Globus pallidus (tissue), 1 donor: ENCODE results near the gene HIGD2A.
"Not testable (repeated sequence)": the region's sequence is repeated elsewhere in the genome, so short reads cannot be mapped to it uniquely, and the experiment has no call there.

Experiments used
- DNase-seq: peaks from one replicate; pipeline ENCODE4 v3.0.0-alpha.2; 2015; ENCODE audit warnings: low spot score

The HIGD2A gene

GRCh38 chr5:176394881-176395675 lies 6.5 kb downstream of the HIGD2A start:
- no peak for DNase-seq

- no peak for DNase-seq
Observed at GRCh38 chr5:176396330-176396729, 7.8 kb downstream of the HIGD2A start.

DNA sequence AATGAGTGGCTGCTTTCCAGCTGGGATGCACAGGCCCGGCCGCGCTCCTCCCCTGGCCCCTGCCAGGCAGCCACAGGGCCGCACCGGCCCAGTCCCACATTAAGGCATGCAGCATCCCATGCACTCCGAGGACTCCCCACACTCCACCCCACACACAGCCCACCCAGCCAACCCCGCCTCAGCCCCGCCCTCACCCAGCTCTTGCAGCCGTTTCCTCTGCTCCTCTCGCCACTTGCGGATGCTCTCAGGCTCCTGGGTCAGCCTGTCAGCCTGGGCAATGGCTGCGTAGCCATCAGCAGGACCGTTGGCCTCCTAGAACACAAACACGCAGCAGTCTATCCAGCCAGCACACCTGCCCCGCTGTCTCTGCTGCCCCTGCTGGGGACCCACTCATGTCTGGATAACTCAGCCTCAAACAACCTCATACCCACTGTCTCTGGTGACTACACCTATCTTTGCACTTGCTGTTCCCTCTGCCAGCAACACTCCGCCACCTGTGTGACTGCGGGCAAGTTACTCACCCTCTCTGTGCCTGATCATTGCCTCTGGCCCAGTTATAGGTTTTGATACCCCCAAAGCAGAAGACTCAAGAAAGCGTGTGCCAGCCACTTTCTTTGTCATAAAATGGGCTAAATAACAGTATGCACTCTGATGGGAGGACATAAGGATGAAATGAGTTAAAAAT lies 9.3 kb downstream of the HIGD2A start:
- no peak for DNase-seq

DNA sequence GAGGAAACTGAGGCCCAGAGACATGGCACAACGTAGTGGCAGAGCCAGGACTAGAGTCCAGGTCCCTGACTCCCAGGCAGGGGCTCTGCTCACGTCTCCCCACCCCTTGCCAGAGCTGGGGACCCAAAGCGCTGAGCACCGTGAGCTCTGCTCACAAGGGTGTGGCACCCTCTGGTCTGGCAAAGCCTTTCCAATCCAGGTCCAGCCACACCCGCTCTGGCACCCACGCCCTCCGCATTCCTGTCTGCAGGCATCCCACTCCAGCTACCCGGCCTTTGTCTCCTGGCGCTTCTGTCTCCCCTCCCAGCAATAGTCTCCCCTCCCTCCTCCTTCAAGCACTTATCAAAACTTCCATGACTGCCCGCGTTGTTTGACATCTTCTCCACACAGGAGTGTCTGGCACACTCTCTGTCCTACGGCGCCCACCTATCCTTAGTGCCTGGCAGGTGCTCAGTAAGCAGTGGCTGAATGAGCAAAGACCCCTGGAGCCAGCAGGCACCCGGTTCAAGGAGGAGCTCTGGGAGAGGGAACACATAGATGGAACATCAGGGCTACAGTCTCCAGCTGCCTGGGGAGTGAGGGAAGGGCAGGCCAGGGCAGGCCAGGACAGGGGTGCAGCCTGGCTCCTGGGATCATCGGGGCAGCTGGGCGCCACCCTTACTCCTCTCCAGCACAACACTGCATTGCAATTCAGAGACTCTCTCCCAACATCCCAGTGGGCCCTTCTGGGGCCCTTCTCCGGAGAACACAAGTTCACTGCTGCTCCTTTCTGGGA lies 12.0 kb downstream of the HIGD2A start:
- DNase-seq, result no peak

DNA sequence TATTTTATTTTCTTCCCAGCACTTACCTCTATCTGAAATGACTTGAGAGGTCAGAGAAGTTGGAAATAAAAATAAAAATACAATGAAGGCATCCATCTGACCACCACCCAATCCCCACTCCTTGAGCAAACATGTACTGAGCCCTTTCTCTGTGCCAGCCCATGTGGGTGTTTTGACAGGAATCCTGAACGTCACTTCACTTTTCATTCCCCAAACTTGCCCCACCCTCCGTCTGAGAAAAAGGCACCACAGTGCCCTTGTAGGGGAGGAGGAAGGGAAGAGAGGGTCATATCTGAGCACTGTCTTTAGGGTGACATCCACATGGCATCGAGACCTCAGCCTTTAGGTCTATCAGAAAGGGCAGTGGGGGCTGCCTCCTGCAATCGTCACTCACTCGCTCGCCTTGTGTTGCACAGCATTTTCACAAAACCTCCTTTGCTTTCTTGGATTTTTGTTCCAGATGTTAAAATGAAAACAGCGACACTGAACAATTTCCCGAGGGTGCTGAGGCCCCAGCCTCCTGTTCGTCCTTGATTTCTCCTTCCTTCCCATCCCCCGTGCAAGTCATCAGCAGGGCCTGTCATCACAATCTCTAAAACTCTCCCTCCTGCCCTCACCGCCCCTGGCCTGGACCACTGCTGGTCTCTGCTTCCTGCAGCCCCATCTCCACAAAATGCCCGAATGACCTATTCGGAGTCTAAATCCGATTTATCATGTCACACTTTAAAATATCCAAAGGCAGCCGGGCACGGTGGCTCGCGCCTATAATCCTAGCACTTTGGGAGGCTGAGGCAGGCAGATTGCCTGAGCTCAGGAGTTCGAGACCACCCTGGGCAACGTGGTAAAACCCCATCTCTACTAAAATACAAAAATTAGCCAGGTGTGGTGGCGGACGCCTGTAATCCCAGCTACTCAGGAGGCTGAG lies 13.0 kb downstream of the HIGD2A start:
- no peak for DNase-seq

GRCh38 chr5:176405656-176406435 lies 17.3 kb downstream of the HIGD2A start:
- no peak for DNase-seq

DNA sequence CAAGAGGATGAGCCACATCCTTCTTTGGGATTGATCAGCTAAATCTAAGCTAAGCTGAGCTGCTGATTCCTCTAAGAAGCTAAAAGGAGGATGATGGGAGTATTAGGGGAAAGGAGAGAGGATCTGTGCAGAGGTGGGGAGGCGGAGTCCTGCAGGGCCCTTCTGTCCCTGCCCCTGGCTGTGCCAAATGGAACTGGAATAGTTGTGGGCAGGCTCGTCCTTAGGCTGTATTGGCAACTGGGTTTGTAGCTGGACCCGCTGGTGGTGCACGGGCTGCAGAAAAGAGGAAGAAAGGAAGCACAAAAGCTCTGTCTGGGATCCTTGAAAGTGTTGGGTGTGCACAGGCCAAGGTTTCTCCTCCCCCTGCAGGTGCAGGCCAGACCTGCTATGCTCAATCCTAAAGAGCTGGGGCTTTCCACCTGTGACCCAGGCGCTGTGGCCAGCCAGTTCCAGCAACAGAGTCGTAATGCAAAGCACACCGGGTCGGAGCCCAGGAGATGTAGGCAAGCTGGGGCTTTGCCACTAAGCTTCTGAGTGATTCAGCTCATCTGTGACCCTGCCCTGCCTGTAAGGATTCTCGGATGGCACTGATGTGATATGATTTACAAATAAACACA lies 18.0 kb downstream of the HIGD2A start:
- DNase-seq, result no peak

DNA sequence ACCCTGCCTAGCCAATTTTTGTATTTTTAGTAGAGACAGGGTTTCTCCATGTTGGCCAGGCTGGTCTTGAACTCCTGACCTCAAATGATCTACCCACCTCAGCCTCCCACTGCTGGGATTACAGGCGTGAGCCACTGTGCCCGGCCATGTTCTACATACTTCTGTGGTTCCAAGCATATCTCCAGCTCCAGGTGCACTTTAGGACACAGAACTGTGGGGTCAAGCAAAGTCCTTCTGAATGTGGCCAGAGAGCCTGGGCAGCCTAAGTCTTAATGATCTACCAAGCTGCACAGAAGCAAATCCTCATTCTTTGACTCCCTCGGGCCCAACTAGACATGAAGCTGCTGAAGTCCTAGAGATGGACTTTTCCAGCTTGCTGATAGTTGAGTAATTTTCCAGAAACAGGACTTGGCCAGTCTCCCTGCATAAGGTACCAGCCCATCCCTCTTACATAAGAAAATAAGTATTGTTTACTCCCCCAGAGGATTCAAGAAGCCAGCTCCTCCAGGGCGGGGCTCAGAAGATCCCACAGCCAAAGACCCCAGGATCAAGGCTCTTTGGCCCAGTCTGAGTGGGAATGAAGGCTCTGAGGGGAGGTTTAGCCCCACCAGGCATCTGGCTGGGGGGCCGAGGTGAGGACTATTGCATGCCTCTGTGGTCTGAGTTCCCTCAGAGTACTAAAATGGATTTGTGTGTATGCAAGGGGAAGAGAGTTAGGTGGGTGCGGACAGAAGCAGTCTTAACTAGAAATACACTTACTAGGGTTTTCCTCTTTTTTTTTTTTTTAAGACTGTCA lies 19.1 kb downstream of the HIGD2A start:
- DNase-seq, result no peak

DNA sequence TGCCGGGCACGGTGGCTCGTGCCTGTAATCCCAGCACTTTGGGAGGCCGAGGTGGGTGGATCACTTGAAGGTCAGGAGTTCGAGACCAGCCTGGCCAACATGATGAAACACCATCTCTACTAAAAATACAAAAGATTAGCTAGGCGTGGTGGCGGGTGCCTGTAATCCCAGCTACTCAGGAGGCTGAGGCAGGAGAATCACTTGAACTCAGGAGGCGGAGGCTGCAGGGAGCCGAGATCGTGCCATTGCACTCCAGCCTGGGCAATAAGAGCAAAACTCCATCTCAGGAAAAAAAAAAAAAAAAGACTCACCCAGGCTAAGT lies 19.7 kb downstream of the HIGD2A start:
- DNase-seq, result not testable (repeated sequence)

GRCh38 chr5:176408590-176408989 lies 20.0 kb downstream of the HIGD2A start:
- no peak for DNase-seq

DNA sequence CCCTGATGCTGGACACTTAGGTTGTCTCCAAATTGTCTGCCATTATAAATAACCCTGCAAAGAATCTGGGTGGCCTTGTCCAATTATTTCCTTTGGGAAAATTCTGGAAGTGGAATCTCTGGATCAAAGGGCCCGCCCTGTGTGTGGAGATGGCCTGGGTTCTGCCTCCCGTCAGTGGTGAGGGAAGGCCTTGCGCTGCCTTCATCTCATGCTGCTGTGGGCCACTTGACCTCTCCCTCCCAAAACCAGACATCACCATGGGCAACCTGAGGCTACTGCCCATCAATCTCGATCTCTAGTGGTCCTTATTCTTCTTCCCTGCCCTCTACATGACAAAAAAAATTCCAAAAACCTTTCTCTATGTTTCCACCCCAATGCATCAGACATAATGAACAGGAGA lies 21.2 kb downstream of the HIGD2A start:
- DNase-seq, result no peak

DNA sequence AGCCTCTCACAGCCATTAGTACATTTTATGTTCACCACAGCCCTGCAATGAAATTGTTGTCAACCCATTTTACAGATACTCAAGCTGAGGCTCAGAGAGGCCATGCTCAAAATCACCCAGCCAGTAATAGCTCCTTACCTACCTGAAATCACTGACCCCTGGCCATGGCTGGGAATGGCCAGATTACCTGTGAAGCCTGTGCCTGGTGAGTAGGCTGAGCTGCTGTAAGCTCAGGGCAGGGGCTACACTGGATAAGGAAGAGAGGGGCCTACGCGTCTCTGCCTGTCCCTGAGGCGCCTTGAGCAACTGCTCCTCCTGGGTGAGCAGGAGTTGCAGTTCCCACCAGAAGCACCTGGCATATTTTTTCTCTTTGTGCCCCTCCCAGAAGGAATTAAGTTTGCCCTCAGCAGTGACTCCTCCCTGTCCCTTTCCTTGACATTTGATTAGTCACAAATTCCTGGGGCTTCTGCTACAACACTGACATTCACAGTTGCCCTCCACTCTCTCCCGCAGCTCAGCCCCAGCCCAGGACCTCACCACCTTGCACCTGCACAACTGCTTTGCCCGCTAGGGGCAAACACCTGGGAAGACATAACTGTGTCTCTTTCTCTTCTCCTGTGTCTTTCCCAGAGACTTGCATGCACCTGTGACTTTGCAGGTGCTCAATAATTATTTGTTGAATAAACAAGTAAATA lies 22.1 kb downstream of the HIGD2A start:
- DNase-seq, result no peak

GRCh38 chr5:176412517-176413254 lies 24.1 kb downstream of the HIGD2A start:
- DNase-seq, result no peak

- DNase-seq, result no peak
Observed at GRCh38 chr5:176413255-176413565, 24.7 kb downstream of the HIGD2A start.

DNA sequence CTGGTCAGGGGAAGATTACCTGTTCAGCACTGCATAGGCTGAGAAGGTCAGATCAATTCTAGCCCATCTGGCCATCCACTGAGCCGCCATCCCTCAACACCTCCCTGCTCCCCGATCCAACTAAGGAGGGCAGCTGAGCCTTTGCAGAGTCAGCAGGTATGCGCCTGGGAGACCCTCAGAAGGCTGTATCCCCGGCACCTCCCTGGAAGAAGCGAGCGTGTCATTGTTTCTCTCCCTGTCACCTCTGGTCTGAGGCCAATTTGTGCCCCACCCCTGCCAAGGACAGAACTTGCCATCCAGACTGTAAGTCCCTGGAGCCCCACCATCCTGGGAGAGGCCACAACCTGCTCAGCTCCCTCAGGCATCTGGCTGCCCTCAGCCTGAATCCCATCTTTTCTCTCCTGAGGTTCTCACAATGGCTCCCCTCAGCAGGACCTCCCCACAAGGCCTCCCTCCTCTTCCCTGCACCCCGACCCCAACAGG lies 25.2 kb downstream of the HIGD2A start:
- no peak for DNase-seq

DNA sequence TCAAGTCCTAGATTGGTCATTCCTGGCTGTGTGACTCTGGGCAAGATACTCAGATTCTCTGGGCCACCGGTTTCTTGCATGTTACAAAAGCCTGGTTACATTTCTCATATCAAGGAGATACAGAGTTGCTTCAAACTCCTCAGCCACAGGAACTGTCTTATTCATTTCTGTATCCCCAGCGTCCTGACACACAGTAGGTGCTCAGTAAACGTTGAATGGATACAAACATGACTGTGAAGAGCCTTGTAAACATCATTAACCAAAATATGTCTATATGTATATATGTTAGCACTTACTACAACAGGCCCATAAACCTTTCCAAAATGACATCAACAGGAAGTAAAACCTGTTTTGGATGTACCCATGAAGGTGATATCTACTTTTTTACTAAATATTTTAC lies 26.2 kb downstream of the HIGD2A start:
- DNase-seq, result no peak

DNA sequence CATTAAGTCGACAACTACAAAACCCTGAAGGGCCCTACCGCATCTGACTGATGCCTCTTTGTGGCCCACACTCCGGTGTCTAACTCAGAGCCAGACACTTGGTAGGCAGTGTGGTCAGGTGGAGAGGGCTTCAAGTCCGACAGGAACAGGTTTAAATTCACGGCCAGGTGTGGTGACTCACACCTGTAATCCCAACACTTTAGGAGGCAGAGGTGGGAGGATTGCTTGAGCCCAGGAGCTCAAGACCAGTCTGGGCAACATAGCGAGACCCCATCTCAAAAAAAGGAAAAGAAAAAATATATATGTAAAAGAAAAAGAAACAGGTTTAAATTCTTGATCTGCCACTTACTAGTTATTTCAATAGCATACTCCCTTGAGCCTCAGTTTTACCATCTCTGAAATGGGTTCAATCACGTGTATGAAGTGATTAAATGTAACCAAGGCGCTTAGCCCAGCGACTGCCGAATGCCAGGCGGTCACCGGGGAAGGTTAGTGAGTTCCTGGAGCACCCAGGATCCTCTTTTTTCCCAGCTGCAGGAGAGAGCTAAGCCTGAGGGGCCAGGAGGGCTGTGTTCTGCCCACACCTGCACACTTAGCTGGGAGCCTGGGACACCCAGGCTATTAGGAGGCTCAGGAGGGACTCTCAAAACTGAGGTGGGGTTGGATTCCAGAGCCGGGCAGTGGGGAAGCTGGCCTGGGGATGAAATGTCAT lies 26.8 kb downstream of the HIGD2A start:
- no peak for DNase-seq
